ENCODE data around the gene ICOS.

DNA sequence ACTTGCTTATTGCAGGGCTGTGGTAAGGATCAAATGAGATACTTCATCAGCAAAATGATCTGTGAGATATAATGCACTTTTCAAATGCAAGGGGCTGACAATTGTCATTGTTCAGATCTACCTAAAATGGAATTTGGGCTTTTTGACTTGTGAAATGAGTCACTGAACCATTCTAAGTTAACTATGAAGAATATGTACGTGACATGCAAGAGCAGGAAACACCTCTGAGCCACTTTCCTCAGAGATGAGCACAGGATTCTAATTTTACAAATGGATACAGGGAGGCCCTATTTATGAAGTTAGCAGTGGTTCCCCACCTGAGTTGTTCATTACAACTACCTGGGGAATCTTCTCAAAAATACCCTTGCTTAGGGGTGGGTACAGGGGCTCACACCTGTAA is 42.3 kb upstream of the ICOS start:
- TF ChIP-seq, protein P1, sequence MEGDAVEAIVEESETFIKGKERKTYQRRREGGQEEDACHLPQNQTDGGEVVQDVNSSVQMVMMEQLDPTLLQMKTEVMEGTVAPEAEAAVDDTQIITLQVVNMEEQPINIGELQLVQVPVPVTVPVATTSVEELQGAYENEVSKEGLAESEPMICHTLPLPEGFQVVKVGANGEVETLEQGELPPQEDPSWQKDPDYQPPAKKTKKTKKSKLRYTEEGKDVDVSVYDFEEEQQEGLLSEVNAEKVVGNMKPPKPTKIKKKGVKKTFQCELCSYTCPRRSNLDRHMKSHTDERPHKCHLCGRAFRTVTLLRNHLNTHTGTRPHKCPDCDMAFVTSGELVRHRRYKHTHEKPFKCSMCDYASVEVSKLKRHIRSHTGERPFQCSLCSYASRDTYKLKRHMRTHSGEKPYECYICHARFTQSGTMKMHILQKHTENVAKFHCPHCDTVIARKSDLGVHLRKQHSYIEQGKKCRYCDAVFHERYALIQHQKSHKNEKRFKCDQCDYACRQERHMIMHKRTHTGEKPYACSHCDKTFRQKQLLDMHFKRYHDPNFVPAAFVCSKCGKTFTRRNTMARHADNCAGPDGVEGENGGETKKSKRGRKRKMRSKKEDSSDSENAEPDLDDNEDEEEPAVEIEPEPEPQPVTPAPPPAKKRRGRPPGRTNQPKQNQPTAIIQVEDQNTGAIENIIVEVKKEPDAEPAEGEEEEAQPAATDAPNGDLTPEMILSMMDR (IDR thresholded peaks at IDR 0.05): no peak
- no peak for TF ChIP-seq POLR2A (IDR thresholded peaks at IDR 0.05)
- TF ChIP-seq EP300 (IDR thresholded peaks at IDR 0.05): no peak

All from ovary (tissue), 3 donors.